Measurements from ENCODE around the gene GKN2. TPM values are rescaled to one million over a fixed set of nuclear protein-coding genes. Genes with fewer than 3 reads are reported as not detected.

Gene GKN2
- total RNA-seq, 1 experiment from 2014 or later: 0.58 TPM

GRCh38 chr2:68921646-68922045 lies 31.0 kb downstream of the GKN2 start:
- no peaks in the 10 kb centered on the region for H3K9me2 ChIP-seq (replicated peaks; ENCODE audit: low read length)
- ChIA-PET POLR2A (ENCODE audit: unreplicated experiment) (no interaction called here), CTCF (interaction anchor here (0.6 kb wide), 1 partner anchor 21 kb away, joined by 3 read pairs; no protein-coding TSS in a partner anchor)
- no peak overlapping the region for H3K27ac ChIP-seq (ENCODE audit: low read length)
- H3F3A ChIP-seq (ENCODE audit: low read length, unreplicated experiment): no peaks in the 10 kb centered on the region
- no peak overlapping the region for H2AFZ ChIP-seq (ENCODE audit: low read length)
- no peaks in the 10 kb centered on the region for H3K27me3 ChIP-seq (ENCODE audit: low read length)
- TF ChIP-seq EZH2phosphoT487 (IDR thresholded peaks at IDR 0.05; ENCODE audit: borderline replicate concordance, low read length) (no peak), EZH2 (IDR thresholded peaks at IDR 0.05; ENCODE audit: low read length, unreplicated experiment) (no peak)
- TF ChIP-seq, protein P1, sequence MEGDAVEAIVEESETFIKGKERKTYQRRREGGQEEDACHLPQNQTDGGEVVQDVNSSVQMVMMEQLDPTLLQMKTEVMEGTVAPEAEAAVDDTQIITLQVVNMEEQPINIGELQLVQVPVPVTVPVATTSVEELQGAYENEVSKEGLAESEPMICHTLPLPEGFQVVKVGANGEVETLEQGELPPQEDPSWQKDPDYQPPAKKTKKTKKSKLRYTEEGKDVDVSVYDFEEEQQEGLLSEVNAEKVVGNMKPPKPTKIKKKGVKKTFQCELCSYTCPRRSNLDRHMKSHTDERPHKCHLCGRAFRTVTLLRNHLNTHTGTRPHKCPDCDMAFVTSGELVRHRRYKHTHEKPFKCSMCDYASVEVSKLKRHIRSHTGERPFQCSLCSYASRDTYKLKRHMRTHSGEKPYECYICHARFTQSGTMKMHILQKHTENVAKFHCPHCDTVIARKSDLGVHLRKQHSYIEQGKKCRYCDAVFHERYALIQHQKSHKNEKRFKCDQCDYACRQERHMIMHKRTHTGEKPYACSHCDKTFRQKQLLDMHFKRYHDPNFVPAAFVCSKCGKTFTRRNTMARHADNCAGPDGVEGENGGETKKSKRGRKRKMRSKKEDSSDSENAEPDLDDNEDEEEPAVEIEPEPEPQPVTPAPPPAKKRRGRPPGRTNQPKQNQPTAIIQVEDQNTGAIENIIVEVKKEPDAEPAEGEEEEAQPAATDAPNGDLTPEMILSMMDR (conservative IDR thresholded peaks at IDR 0.05; ENCODE audit: low read depth, low read length): no peak
- no peaks in the 10 kb centered on the region for H3K79me2 ChIP-seq (ENCODE audit: low read length)
- intact Hi-C loops (cut with micrococcal nuclease): no loop called here
- H3K4me1 ChIP-seq (ENCODE audit: insufficient read depth, low read length): no peaks in the 10 kb centered on the region; the same call in 1 of the 2 replicates
- H3K4me3 ChIP-seq (ENCODE audit: low read length): no peak overlapping the region
- no peak overlapping the region for H3K9ac ChIP-seq (ENCODE audit: low read length)
- no peaks in the 10 kb centered on the region for H3K36me3 ChIP-seq (ENCODE audit: low read depth, low read length)
- DNase-seq (peak; percentile 20), ATAC-seq (no peak)
- no peaks in the 10 kb centered on the region for H4K20me1 ChIP-seq (ENCODE audit: low read length)
- H3K4me2 ChIP-seq (ENCODE audit: low read length): no peak overlapping the region
- H3K9me3 ChIP-seq (ENCODE audit: low read length): no peaks in the 10 kb centered on the region
- no TSS peak for BruUV-seq (replicated peaks)

DNA sequence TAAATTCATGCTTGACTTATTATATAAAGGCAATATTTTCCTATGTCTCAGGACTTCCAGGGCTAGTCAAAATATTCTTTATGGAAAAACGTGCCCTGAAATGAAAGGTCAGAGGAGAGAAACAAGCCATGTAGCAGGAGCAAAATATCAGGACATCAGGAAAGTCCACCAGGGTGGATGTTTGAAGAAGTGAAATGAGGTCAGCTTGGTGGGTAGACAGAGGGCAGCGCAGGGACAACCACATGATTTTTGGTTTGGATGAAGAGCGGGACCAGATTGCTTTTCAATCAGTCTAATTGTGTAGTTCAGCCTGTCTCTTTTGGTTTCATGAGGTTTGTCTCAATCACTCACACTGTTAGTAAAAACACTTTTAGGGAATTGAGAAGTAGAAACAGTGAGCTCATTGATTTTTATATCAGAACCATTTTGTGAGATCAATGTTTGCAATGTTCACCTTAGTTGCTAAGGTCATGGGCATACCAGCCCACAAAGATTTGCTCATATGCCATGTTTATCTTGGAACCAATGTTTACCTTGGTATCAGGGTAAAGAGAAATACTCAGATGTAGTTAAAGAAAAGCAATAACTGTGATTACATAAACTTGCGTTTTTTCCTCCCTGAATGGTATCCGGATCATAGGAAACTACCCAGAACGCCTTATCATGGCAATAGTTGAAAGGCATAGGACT lies 32.1 kb downstream of the GKN2 start:
- H3K27me3 ChIP-seq (ENCODE audit: low read length): no peaks in the 10 kb centered on the region
- H3K36me3 ChIP-seq (ENCODE audit: low read depth, low read length): no peaks in the 10 kb centered on the region
- no peaks in the 10 kb centered on the region for H3K79me2 ChIP-seq (ENCODE audit: low read length)
- ATAC-seq (no peak), DNase-seq (no peak)
- no peak overlapping the region for H3K4me2 ChIP-seq (ENCODE audit: low read length)
- no peak overlapping the region for H3K9ac ChIP-seq (ENCODE audit: low read length)
- H3K4me1 ChIP-seq (ENCODE audit: insufficient read depth, low read length): no peaks in the 10 kb centered on the region; the same call in 1 of the 2 replicates
- no peak for TF ChIP-seq EZH2 (IDR thresholded peaks at IDR 0.05; ENCODE audit: low read length, unreplicated experiment)
- TF ChIP-seq, protein P1 (conservative IDR thresholded peaks at IDR 0.05; ENCODE audit: low read depth, low read length): no peak
- no peak for TF ChIP-seq EZH2phosphoT487 (IDR thresholded peaks at IDR 0.05; ENCODE audit: borderline replicate concordance, low read length)
- H3K27ac ChIP-seq (ENCODE audit: low read length): no peak overlapping the region
- ChIA-PET POLR2A (ENCODE audit: unreplicated experiment) (no interaction called here), CTCF (interaction anchor here (0.6 to 1.0 kb wide), 2 partner anchors 22 to 457 kb away, joined by 3 read pairs; no protein-coding TSS in a partner anchor)
- no peaks in the 10 kb centered on the region for H3K9me2 ChIP-seq (replicated peaks; ENCODE audit: low read length)
- no peak overlapping the region for H3K4me3 ChIP-seq (ENCODE audit: low read length)
- H3F3A ChIP-seq (ENCODE audit: low read length, unreplicated experiment): no peaks in the 10 kb centered on the region
- H4K20me1 ChIP-seq (ENCODE audit: low read length): no peaks in the 10 kb centered on the region
- no TSS peak for BruUV-seq (replicated peaks)
- intact Hi-C loops (cut with micrococcal nuclease): no loop called here
- H2AFZ ChIP-seq (ENCODE audit: low read length): no peak overlapping the region
- H3K9me3 ChIP-seq (ENCODE audit: low read length): no peaks in the 10 kb centered on the region

GRCh38 chr2:68918497-68918896 lies 34.2 kb downstream of the GKN2 start:
- H3K79me2 ChIP-seq (ENCODE audit: low read length): no peaks in the 10 kb centered on the region
- BruUV-seq (replicated peaks): no TSS peak
- ChIA-PET POLR2A (ENCODE audit: unreplicated experiment) (no interaction called here), CTCF (no interaction called here)
- intact Hi-C loops (cut with micrococcal nuclease): no loop called here
- H3K4me1 ChIP-seq (ENCODE audit: insufficient read depth, low read length): no peaks in the 10 kb centered on the region
- H3K9me3 ChIP-seq (ENCODE audit: low read length): no peaks in the 10 kb centered on the region
- no peak overlapping the region for H2AFZ ChIP-seq (ENCODE audit: low read length)
- no peaks in the 10 kb centered on the region for H3K36me3 ChIP-seq (ENCODE audit: low read depth, low read length)
- H3K27ac ChIP-seq (ENCODE audit: low read length): no peak overlapping the region
- no peak for ATAC-seq
- no peaks in the 10 kb centered on the region for H3K27me3 ChIP-seq (ENCODE audit: low read length)
- no peaks in the 10 kb centered on the region for H4K20me1 ChIP-seq (ENCODE audit: low read length)
- no peak overlapping the region for H3K4me3 ChIP-seq (ENCODE audit: low read length)
- no peak overlapping the region for H3K9ac ChIP-seq (ENCODE audit: low read length)
- no peak for DNase-seq
- H3K9me2 ChIP-seq (replicated peaks; ENCODE audit: low read length): no peaks in the 10 kb centered on the region
- no peak overlapping the region for H3K4me2 ChIP-seq (ENCODE audit: low read length)
- TF ChIP-seq, protein P1 (conservative IDR thresholded peaks at IDR 0.05; ENCODE audit: low read depth, low read length): no peak
- no peak for TF ChIP-seq EZH2phosphoT487 (IDR thresholded peaks at IDR 0.05; ENCODE audit: borderline replicate concordance, low read length)
- no peak for TF ChIP-seq EZH2 (IDR thresholded peaks at IDR 0.05; ENCODE audit: low read length, unreplicated experiment)
- no peaks in the 10 kb centered on the region for H3F3A ChIP-seq (ENCODE audit: low read length, unreplicated experiment)

Data from PC-3 (cell line).